ENCODE data around the gene ERV3-1.
"Not testable (repeated sequence)": the region's sequence is repeated elsewhere in the genome, so short reads cannot be mapped to it uniquely, and the experiment has no call there.

Gene ERV3-1, protein sequence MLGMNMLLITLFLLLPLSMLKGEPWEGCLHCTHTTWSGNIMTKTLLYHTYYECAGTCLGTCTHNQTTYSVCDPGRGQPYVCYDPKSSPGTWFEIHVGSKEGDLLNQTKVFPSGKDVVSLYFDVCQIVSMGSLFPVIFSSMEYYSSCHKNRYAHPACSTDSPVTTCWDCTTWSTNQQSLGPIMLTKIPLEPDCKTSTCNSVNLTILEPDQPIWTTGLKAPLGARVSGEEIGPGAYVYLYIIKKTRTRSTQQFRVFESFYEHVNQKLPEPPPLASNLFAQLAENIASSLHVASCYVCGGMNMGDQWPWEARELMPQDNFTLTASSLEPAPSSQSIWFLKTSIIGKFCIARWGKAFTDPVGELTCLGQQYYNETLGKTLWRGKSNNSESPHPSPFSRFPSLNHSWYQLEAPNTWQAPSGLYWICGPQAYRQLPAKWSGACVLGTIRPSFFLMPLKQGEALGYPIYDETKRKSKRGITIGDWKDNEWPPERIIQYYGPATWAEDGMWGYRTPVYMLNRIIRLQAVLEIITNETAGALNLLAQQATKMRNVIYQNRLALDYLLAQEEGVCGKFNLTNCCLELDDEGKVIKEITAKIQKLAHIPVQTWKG

DNA sequence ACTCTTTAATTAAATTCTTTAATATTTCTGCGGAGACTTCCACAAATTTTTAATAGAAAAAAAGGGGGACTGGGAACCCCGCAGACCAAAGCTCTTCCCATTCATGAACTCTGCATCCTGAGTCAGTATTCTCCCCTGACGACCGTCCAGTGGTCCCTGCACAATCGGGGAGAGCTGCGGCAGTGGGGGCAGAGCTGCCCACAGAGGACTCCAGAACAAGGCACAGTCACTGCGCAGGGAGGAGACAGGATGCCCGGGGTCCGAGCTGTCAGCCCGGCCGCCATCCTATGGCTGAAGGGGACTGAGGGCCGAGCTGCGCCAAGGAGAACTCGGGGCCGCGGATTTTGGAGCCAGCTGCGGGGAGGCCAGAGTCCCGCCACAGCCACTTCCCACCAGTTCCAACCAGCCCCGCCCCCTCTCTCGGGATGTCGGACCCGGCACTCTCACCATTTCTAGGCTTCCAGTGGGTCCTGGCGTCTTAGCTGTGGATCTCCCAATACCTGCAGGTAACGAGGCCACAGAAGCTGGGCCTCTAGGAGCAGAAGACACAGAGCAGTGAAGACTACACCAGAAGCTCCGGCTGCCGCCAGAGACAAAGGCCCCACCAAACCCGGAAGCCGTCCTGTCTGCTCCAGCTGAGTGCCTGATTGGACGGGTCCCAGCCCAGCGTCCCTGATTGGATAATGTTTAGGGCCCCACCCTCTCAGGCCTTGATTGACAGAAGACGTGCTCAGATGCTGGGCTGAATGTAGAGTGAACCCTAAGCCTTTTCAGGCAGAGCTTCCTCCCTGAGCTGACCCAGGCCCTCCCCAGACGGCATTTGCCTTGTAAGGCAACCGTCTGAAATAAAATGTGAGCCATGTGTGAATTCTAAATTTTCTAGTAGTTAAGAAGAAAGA is at the start of gene ERV3-1:
Gene ERV3-1, minus strand, starts transcription at position 594 of the 899 bp plus-strand sequence. CDS start 13,661 bp downstream, outside the sequence.
- DNase-seq, result peak; percentile 90 to 92

DNA sequence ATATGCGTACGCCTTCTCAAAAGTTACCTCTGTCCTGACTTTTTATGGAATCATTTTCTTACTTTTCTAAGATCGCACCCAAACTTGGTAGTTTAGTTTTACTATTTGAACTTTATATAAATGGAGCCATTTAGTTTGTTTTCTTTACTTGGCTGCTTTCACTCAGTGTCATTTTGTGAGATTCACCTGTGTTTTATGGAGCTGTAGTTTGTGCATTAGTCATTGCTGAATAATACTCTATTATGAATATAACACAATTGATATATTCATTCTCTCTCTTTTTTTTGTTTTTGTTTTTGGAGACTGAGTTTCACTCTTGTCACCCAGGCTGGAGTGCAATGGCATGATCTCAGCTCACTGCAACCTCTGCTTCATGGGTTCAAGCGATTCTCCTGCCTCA is 49.3 kb upstream of the ERV3-1 start:
- not testable (repeated sequence) for DNase-seq

DNA sequence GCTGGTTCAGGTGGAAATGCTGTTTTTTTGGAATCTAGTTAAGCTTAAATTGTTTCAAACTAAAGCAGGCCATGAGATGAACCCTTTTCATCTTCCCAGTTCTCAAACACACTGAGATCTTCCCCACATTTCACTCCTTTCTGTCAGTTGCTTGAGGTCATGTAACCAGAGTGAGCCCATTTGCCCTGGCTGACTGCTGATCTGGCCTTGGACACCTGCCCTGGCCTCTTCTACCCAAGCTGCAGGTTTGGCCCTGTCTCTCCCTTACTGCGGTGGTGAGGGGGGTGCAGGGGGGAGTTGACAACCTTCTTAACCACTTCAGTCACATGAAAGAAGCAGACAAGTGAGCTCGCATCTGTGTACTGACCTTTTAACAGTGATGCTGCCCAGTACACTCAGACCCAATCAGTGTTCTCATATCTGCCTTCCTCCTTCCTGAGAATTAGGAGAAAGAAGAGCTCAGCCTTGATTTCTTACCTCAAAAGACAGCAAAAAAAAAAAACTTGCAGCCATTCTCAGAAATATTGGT is 48.0 kb upstream of the ERV3-1 start:
- DNase-seq, result not testable (repeated sequence)

DNA sequence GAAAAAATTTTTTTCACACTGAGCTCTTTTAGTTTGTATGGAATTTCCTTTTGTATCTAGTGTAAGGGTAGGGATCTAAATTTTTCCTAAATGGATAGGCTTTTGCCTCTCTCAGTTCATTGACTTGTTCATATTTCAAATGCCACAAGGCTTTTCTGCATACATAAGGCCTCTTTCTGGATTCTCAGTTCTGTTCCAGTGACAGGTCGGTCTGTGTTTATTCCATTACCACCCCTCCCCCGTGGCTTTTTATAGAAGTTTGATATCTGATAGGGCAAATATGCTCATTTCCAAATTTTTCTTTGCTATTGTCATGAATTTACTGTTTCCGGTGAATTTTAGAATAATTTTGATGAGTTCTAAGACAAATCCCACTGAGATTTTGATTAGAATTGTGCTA is 45.2 kb upstream of the ERV3-1 start:
- not testable (repeated sequence) for DNase-seq

DNA sequence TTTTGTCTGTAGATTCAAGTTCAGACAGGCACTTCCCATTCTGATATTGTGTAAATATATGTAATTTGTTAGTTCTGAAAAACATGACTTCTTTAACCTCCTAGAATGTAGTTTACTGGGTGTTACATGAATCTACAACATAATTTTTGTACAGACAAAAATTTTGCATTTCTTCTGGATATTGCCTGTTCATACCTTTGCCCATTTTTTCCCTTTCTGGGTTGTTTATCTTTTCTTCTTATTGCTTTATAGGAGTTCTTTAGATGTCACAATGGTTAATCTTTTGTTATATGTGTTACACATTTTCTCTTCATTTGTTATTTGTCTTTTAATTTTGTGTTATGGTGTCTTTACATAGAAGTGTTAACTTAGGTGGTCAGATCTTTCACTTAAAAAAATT is 44.7 kb upstream of the ERV3-1 start:
- DNase-seq, result not testable (repeated sequence)

DNA sequence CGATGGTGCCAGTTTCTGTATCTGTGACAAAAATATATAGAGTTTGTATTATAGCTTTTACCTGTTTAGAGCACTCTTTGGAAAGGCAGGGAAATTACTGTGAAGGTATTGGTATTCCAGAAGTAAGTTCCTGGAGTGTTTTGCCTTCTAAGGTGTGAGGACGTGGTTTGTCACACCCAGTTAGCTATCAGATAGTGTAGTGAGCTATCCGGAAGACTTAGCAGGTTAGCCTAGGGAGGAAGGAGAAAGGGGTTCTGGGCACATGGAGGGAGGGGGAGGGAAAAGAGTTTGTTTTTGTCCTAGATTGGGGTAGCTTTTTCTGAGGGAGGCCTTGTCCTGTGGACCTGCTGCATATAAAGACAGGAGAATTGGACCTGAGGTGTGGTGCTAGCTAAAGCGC is 39.8 kb upstream of the ERV3-1 start:
- not testable (repeated sequence) for DNase-seq

DNA sequence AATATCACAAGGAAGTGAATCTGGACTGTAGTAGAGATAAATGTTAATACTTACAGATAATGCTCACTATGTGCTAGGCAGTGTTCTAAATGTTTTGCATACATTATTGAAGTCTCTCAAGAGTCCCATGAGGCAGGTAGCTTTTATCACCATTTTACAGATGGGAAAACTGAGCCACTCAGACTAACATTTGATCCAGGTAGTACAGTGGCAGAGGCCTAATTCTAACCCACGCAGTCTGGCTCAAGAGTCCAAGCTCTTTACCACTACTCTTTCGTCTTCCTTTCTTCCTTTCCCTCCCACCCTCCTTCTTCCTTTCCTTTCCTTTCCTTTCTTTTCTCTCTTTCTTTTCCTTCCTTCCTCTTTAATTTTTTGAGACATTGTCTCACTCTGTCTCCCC is 39.1 kb upstream of the ERV3-1 start:
- DNase-seq, result not testable (repeated sequence)

DNA sequence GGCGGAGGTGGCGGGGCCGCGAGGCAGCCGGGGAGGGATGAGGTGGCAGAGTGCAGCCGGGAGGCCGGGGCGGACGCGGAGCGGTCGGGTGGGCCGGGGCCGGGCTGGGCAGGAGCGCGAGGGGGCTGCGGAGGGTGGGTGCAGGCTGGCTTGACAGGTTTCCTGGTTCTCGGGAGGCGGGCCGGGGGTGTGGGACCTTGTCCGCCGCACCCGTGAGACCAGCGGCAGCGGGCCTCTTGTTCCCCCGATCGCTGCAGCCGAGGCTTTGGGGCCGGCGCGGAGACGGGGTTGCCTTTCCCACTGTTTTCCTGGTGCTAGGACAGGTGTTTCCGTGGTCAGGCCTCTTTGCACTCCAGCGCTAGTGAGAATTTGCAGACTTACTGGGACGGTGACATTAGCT is 32.3 kb upstream of the ERV3-1 start:
- DNase-seq, result peak; percentile 2 to 5

DNA sequence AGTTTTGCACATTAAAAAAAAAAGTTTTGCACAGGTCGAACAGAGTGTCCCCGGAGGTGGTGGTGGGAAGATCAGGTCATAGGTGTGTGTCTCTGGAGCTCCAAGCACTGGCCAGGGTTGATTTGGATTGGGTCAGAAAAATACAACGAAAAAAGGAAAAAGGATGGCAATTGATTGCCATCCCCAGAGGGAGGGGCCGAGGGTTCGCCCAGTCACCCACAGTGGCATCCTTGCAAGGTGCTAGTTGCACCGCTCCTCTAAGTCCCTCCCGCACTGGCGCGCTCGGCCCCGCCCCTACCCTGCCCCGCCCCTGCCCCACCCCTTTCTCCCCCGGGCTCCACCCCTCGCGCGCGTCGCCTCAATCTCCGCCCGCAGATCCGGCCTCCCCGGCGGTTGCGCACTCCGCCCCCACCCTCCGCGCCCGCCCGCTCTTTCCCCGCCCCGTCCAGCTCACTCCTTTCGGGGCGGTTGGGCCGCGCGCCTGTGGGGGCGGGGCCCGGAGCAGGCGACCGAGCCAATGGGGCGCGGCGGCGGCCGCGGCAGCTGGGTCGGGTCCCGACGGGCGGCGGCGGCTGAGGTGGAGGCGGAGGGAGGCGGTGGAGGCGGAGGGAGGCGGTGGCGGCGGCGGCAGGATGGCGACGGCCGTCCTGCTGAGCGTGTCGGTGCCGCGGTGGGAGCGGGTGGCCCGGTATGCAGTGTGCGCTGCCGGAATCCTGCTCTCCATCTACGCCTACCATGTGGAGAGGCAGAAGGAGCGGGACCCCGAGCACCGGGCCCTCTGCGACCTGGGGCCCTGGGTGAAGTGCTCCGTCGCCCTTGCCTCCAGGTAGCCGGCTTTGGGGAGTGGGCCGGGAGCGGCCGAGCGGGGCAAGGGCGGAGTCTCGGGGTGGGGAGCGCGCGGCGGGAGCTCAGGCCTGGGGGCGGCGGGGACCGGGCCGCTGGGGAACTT is 31.5 kb upstream of the ERV3-1 start:
- peak; percentile 90 to 92 for DNase-seq

DNA sequence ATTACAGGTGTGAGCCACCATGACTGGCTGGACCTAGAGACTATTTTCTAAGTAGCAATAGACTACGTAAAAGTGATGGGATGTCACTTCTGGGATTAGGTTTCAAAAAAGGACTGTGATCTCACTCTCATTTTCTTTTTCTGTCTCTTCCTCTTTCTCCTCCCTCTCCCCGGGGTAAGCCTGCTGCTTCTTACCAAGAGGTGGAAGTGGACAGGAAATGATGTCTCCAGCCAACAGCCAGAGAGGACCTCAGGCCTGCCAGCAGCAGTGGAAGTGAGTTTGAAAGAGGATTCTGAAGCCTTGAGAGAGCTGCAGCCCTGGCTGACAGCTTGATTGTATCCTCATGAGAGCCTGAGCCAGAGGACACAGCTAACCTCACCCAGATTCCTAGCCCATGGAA is 30.0 kb upstream of the ERV3-1 start:
- not testable (repeated sequence) for DNase-seq

DNA sequence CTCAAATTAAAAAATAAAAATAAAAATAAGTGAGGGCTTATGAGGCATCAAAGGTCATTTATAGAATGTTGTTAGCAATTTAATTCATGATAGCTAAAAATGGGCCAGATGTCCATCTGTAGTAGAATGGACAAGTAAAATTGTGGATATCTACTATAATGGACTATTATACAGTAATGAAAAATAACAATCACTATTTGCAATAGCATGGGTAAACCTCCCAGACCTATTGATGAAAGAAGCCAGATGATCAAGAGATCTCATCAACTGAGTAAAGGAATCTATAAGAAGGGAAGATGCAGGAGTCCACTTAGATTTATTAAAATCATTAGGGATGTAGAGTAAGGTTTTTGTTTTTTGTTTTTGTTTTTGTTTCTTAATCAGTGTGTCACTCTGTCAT is 29.0 kb upstream of the ERV3-1 start:
- DNase-seq, result not testable (repeated sequence)

DNA sequence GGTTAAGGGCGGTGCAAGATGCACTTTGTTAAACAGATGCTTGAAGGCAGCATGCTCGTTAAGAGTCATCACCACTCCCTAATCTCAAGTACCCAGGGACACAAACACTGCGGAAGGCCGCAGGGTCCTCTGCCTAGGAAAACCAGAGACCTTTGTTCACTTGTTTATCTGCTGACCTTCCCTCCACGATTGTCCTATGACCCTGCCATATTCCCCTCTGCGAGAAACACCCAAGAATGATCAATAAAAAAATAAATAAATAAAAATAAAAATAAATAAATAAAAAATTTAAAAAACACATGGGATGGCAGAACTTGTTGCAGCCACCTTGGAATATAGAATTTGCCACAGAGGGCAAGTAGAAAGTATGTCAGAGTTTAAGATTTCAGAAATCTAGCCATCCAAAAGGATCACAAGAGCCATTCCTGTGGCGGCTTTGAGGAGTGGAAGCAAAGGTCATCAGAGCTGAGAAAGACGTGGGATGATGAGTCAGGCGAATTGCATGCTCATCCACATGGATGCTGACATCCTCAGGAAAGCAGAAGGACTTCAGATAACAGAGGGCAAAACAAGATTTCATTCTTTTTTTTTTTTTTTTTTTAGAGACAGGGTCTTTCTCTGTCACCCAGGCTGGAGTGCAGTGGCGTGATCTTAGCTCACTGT is 27.8 kb upstream of the ERV3-1 start:
- DNase-seq, result not testable (repeated sequence)

DNA sequence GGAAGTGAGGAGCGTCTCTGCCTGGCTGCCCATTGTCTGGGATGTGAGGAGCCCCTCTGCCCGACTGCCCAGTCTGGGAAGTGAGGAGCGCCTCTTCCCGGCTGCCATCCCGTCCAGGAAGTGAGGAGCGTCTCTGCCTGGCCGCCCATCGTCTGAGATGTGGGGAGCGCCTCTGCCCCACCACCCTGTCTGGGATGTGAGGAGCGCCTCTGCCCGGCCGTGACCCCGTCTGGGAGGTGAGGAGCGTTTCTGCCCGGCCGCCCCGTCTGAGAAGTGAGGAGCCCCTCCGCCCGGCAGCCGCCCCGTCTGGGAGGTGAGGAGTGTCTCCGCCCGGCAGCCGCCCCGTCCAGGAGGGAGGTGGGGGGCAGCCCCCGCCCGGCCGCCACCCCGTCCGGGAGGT is 26.9 kb upstream of the ERV3-1 start:
- DNase-seq, result not testable (repeated sequence)

DNA sequence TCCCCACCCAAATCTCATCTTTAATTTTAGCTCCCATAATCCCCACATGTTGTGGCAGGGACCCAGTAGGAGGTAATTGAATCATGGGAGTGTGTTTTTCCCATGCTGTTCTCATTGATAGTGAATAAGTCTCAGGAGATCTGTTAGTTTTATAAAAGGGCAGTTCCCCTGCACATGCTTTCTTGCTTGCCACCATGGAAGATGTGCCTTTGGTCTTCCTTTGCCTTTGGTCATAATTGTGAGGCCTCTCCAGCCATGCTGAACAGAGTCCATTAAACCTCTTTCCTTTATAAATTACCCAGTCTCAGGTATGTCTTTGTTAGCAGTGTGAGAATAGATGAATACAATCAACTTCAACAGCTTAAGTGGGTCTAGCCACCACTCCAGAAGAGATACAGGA is 18.5 kb upstream of the ERV3-1 start:
- not testable (repeated sequence) for DNase-seq

DNA sequence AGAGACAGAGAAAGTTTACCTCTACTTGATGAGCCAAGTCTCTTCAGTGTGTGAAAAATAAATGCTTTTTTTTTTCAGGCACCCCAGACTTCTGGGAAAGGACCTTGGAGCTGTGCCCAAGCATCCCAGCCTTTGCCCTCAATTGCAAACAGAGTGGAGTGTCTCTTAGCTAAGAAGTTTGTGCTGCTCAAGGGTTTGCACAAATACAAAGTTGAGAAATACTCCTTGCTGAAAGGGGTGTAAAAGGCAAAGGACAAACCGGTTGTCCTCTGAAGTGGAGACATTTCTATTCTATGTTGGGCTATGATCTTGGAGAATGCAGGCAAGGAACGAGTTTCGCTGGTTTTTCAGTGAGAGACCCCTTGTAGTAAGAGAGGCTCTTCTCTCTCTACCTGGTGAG is 14.5 kb upstream of the ERV3-1 start:
- not testable (repeated sequence) for DNase-seq

DNA sequence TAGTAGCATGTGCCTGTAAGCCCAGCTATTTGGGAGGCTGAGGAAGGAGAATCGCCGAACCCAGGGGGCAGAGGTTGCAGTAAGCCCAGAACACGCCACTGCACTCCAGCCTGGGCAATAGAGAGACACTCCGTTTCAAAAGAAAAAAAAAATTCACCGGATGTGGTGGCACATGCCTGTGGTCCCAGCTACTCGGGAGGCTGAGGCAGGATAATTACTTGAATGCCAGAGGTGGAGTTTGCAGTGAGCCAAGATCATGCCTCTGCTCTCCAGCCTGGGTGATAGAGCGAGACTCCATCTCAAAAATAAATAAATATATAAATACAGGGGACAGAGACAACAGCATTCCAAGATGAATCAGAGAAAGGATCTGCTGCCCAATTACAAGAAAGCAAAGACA is 3.4 kb upstream of the ERV3-1 start:
- DNase-seq, result not testable (repeated sequence)

DNA sequence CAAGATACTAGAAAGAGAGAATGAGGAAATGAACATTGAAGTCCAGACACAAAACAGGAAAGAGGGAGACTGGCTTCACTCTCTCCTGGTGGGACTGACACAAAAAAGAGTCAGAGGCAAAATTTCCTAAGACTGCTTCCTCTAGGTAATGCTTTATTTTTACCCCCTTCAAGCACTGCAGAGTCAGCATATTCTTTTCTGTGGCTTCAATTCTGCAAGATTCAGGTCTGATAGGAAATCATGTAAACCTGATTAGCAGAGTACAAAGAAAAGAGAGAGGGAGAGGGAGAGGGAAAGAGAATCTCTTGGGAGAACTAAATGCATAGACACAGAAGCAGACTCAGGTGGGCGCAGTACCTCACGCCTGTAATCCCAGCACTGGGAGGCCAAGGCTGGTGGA is 2.9 kb upstream of the ERV3-1 start:
- not testable (repeated sequence) for DNase-seq

DNA sequence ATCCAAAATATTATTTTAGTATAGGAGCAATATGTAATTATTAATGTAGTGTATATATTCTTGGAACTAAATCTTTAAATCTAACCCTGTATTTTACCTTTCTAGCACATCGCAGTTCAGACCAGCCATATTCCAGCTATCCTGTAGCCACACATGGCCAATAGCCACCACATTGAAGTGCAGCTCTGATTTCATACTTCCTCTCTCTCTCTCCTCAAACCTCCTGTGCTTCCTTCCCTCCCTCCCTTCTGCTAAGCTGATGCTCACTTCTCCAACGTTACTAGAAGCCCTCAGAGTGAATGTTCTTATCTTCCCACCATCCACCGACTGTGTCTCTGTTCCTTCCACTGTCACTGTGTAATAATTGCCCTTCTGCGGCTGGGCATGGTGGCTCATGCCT is 549 bp upstream of the ERV3-1 start:
- DNase-seq, result not testable (repeated sequence)

DNA sequence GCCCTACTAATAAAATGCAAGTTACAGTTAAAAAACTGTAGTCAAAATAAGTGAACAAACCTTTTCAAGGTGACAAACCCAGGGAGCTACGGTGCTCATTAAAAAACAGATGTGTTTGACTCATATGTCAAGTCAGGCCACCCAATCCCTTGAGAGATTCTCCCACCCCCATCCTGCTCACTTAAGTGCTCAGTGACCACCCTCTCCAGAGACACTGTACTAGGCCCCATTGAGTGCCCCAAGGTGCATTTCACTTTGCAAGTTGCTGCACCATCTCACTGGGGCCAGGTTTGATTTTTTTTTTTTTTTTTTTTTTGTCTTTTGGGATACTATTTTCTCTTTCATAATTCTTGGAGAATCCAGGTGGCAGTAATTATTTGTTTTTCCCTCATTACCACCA is 1.9 kb downstream of the ERV3-1 start:
- no peak for DNase-seq

DNA sequence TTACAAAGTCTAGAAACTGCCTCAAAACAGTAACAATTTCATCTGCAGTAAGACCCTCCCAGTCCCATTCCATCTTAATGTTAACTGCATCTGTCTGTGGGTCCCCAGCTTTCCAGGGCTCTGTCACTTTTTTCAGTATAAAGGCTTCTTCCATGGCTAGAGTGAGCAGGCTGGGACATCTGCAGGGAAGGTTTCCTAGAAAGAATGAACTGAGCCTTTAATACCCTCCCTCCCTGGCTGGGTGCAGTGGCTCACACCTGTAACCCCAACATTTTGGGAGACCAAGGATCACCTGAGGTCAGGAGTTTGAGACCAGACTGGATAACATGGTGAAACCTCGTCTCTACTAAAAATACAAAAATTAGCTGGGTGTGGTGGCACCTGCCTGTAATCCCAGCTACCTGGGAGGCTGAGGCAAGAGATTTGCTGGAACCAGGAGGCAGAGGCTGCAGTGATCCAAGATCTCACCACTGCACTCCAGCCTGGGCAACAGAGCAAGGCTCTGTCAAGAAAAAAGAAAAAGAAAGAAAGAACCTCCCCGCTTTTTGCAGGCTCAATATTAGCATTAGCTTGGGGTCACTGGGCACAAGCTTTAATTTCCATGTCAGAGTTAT is 3.4 kb downstream of the ERV3-1 start:
- no peak for DNase-seq

DNA sequence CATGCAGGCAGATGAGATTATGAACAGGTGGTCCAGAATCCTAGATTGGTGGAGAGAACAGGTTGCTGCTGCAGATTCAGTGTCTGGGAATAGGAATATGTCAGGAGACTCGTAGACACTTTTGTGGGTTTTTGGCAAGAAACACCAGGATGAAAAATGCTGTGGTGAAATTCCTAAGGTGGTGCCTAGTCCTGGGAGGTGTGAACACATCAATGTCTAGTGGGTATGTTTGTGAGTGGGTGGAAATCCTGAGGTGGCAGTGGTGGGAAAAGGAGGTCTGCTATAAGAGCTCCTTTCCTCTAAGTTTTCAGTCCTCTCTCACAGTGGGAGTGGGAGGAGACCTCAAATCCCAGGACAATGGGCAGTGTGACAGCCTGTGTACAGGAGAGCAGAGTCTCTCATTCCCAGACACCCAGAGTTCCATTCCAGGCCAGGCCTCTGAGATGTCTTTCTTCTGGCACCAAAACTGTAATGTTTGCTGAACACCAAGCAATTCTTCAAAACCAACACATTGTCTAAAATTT is 5.1 kb downstream of the ERV3-1 start:
- DNase-seq, result no peak
